ENCODE data around the gene WIF1. TPM values are rescaled to one million over a fixed set of nuclear protein-coding genes. Genes with fewer than 3 reads are reported as not detected.

WIF1 gene
- total and polyA plus RNA-seq, 2 of the 4 experiments (the other 2 are of a cell fraction), result not detected

DNA sequence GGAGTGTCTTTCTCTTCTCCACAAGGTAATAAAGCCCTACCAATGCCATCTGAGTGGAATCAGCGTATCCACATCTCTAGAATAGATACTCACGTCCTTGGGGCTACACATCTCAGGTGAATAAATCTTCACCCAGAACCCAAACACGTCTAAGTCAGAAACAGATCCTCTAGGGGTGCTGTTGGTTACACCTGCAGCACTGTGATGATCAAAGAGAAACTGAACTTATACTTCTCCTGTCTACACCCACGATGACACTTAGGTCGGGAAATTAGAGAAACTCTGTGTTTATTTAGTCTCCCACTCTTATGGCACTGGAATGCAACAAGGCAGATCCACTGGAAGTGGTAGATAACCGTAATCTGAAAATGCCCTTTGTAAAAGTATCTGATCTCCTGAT is 46.2 kb downstream of the WIF1 start:
- H4K8ac ChIP-seq (ENCODE audit: low read depth in 2 of 2, low read length in 2 of 2), result no peak overlapping the region
- intact Hi-C loops (cut with micrococcal nuclease) (no loop called here), in situ Hi-C loops (cut with MboI; ENCODE audit: low sequenced_read_pairs) (no loop called here), dilution Hi-C loops (cut with HindIII; ENCODE audit: low sequenced_read_pairs, unreplicated experiment) (no loop called here)
- no peak overlapping the region for H3K14ac ChIP-seq (replicated peaks; ENCODE audit: low read depth, low read length)
- no peak overlapping the region for H2AK9ac ChIP-seq (replicated peaks; ENCODE audit: low read depth, low read length, poor library complexity)
- H3K18ac ChIP-seq (ENCODE audit: low read depth, low read length), result no peak overlapping the region
- no peaks in the 10 kb centered on the region for H4K20me1 ChIP-seq (ENCODE audit: insufficient read depth, low read length)
- ChIA-PET POLR2A (ENCODE audit: unreplicated experiment) (no interaction called here), CTCF (no interaction called here)
- no TSS peak for BruUV-seq (replicated peaks)
- no peak overlapping the region for H3K4me3 ChIP-seq (ENCODE audit: insufficient read depth, low read depth, low read length)
- H3K9me1 ChIP-seq (ENCODE audit: insufficient read depth, low read length), result no peaks in the 10 kb centered on the region
- H3K4me2 ChIP-seq (ENCODE audit: low read depth, low read length), result no peak overlapping the region
- ATAC-seq (ENCODE audit: low read depth), result no peak
- TF ChIP-seq CHD1 (IDR thresholded peaks at IDR 0.05; ENCODE audit: low read depth, low read length) (no peak), NFE2L2 (IDR thresholded peaks at IDR 0.05; ENCODE audit: low read depth, low read length) (no peak), MAZ (IDR thresholded peaks at IDR 0.05; ENCODE audit: borderline replicate concordance, low read depth, low read length) (no peak), RFX5 (IDR thresholded peaks at IDR 0.05; ENCODE audit: low read depth, low read length) (no peak), ELK1 (IDR thresholded peaks at IDR 0.05; ENCODE audit: borderline replicate concordance, low read depth, low read length) (no peak), RCOR1 (IDR thresholded peaks at IDR 0.05; ENCODE audit: insufficient replicate concordance, low read length) (no peak), CTCF (conservative IDR thresholded peaks at IDR 0.05; ENCODE audit: low read depth, low read length) (no peak), SMC3 (IDR thresholded peaks at IDR 0.05; ENCODE audit: low read depth, low read length) (no peak), USF2 (IDR thresholded peaks at IDR 0.05; ENCODE audit: low read depth, low read length) (no peak), FOS (IDR thresholded peaks at IDR 0.05; ENCODE audit: low read depth, low read length) (no peak), POLR2A (IDR thresholded peaks at IDR 0.05; ENCODE audit: low read depth, low read length) (no peak), RAD21 (IDR thresholded peaks at IDR 0.05; ENCODE audit: low read length) (no peak), CEBPB (IDR thresholded peaks at IDR 0.05; ENCODE audit: low read depth, low read length) (no peak), MAFK (IDR thresholded peaks at IDR 0.05; ENCODE audit: low read depth, low read length) (no peak)
- no peak overlapping the region for H4K5ac ChIP-seq (ENCODE audit: low read depth, low read length)
- H3K27ac ChIP-seq (ENCODE audit: insufficient read depth, low read length), result no peak overlapping the region
- no peak overlapping the region for H2AFZ ChIP-seq (replicated peaks; ENCODE audit: low read length, poor library complexity)
- H3K56ac ChIP-seq (ENCODE audit: extremely low read depth, insufficient read depth, low read length), result no peak overlapping the region
- no peak overlapping the region for H2BK120ac ChIP-seq (ENCODE audit: low read depth, low read length)
- no CpG with 5 or more reads among the region's 6 CpGs for WGBS, 2 experiments (ENCODE audit: extremely low coverage in 2 of 2, insufficient read length in 1 of 2)
- no peak overlapping the region for H3K9ac ChIP-seq (ENCODE audit: low read depth, low read length)
- no peaks in the 10 kb centered on the region for H3K36me3 ChIP-seq (ENCODE audit: control insufficient read depth, insufficient read depth, low read length)
- no peaks in the 10 kb centered on the region for H3K4me1 ChIP-seq (ENCODE audit: control insufficient read depth, insufficient read depth, low read length)
- H2BK15ac ChIP-seq (ENCODE audit: low read depth, low read length), result no peak overlapping the region
- no peak overlapping the region for H2BK5ac ChIP-seq (ENCODE audit: low read depth, low read length, poor library complexity, severe bottlenecking)
- no peak overlapping the region for H4K91ac ChIP-seq (ENCODE audit: insufficient read depth, low read depth, low read length)
- H3K4ac ChIP-seq (ENCODE audit: low read depth, low read length), result no peak overlapping the region
- peaks cover 5% of the 10 kb centered on the region for H3K27me3 ChIP-seq (ENCODE audit: control insufficient read depth, insufficient read depth, low read length)
- no peaks in the 10 kb centered on the region for H3K79me1 ChIP-seq (ENCODE audit: low read depth in 1 of 2, low read length in 2 of 2)
- H2BK20ac ChIP-seq (ENCODE audit: low read depth, low read length), result no peak overlapping the region
- H2AK5ac ChIP-seq (ENCODE audit: low read depth, low read length), result no peak overlapping the region
- DNase-seq, result no peak
- H3K23ac ChIP-seq (ENCODE audit: low read depth, low read length), result no peak overlapping the region
- H3K9me3 ChIP-seq (ENCODE audit: control insufficient read depth, insufficient read depth, low read length), result no peaks in the 10 kb centered on the region

All from IMR-90 (cell line).